ENCODE results near the gene GNMT.
A peak's percentile ranks its signal among the peaks of the same experiment; 100 is the strongest.
"Not testable (repeated sequence)": the region's sequence is repeated elsewhere in the genome, so short reads cannot be mapped to it uniquely, and the experiment has no call there.

The GNMT gene

GRCh38 chr6:42960243-42961019, at the start of gene GNMT:
Gene GNMT (plus strand): TSS chr6:42960754. CDS start chr6:42960768, 14 bp downstream.
- DNase-seq, result peak; percentile 65 to 87

DNA sequence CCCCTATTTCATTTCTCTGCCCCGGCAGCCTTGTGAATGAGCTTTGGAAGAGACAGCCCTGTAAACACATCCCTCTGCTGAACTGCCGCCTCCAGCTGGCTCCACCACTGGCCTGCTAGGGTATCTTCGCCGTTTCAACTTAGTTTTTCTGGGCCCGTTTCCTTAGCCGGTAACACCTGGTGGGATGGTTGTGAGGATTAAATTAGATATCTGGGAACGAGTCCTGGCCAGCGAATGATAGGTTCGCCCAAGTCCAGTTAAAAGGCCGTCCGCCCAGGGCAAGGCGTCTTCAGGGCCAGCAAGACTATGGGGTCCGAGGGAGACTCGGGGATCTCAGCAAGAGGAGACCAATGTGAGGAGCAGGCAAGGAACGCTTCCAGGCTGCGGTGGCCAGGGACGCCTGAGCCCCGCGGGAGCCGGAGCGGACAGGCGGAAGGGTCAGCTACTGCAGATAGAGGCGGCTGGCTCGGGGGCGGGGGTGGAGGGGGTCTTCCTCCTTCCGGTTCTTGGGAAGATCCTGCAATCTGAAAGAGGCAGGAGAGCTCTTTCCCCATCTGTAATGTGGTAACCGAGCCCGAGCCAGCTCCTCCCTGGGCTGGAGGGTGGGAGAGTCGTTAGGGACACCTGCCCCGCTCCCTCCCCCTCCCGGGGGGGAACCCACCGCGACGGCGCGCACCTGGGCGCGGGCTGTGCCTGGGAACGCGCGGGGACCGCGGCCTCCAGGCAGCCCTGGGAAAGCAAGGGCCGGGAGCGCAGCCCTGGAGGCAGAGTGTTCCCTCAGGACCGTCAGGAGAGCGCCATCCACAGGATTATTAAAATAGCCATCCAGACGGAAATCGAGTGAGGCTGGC, 49.2 kb upstream of the GNMT start:
- no peak for DNase-seq

DNA sequence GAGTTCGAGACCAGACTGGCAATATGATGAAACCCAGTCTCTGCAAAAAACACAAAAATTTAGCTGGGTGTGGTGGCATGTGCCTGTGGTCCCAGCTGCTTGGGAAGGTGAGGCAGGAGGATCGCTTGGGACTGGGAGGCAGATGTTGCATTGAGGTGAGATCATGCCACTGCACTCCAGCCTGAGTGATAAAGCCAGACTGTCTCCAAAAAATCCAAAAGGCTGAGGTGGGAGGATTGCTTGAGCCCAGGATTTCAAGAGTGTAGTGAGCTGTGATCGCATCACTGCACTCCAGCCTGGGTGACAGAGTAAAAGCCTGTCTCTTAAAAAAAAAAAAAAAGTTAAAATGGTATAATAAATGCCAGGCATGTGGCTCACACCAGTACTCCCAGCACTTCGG, 46.0 kb upstream of the GNMT start:
- no peak for DNase-seq

DNA sequence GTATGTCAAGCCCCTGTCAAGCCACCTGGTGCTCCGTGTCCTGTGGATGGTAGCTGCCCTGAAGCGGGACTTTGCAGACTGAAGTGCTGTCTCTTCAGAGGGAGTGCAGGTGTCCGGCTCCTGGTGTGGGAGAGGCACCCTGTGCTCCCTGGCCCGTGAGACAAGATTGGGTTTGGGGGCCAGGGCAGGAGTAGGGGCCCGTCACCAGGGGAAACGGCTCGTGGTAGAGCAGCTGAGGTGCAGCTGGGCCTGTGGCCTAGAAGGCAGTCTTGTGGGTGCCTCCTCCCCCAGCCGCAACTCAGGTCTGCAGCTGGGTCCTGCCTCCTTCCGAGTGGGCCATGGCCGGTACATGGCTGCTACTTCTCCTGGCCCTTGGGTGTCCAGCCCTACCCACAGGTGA, 44.8 kb upstream of the GNMT start, which contains the start of gene PTCRA:
Gene PTCRA, plus strand, starts transcription at position 322 of the 400 bp plus-strand sequence. Its CDS starts 17 bp downstream, at position 339.
- DNase-seq, result no peak

DNA sequence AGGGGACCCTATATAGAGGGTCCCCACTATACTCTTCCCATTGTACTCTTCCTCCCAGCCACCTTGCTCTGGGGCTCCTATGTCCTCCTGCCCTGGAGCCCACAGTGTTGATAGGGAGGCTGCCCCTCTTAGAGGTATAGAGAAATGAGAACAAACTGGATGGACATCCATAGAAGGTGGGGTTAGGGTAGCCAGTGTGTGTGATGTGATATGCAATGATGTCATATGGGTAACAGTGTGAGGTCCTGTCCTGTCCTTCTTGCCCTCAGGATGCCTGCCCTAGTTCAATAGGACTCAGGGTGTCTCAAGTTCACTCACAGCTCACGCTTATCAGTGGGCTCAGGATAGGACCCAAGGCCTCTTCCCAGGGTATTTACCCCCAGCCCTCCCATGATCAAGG, 44.3 kb upstream of the GNMT start:
- DNase-seq, result no peak

DNA sequence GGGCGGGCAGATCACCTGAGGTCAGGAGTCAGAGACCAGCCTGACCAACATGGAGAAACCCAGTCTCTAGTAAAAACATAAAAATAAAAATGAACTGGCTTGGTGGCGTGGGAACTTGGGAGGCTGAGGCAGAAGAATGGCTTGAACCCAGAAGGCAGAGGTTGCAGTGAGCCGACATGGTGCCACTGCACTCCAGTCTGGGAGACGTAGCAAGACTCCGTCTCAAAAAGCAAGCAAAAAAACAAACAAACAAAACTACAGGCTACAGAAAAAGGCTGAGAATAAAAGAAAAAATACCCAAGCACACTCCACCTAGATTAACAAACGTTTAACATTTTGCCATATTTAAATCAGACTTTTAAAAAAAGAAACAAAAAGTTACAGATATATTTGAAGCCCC, 38.8 kb upstream of the GNMT start:
- no peak for DNase-seq

GRCh38 chr6:42923666-42924065, 36.9 kb upstream of the GNMT start:
- DNase-seq, result no peak

DNA sequence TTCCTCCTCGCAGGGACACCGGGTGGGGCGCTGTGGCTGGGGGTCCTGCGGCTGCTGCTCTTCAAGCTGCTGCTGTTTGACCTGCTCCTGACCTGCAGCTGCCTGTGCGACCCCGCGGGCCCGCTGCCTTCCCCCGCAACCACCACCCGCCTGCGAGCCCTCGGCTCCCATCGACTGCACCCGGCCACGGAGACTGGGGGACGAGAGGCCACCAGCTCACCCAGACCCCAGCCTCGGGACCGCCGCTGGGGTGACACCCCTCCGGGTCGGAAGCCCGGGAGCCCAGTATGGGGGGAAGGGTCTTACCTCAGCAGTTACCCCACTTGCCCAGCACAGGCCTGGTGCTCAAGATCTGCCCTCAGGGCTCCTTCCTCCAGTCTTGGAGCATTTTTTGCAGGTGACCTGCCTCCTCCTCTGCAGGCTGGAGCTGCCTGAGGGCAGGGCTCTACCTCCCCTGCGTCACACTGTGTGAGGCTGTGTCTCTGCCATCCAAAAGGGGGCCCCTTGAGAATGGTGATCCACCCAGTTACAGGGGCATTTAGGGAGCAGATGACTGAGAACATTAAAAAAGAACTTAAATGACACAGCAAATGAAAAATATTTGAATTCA, 35.2 kb upstream of the GNMT start:
- no peak for DNase-seq

GRCh38 chr6:42928986-42929820, 31.4 kb upstream of the GNMT start, which contains the start of gene CNPY3:
Gene CNPY3 (plus strand): TSS chr6:42929480. CDS start chr6:42929571, 91 bp downstream.
- DNase-seq, result peak; percentile 95 to 98

DNA sequence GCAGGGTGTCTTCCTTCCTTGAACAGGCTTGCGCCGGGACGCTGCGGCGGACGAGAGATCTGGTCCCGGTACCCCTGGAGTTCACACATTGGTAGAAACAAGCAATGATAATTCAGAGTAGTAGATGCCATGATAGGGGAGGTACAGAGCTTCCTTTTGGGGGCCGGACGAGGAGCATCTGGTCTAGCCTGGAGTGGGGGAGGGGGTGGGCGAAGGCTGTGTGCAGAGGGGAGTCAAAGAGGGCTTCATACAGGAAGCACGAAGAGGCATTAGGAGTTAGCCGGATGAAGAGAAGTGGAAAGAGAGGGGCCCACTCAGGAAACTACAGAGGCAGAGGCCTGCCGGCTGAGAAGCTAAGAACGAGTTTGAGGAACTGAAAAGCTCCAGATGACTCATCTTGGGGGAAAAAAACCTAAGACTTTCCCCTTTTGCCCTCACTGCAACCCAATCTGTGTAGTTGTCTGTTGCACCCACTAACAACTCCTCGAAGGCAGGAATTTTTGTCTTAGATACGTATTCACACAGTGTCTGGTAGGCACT, 30.7 kb upstream of the GNMT start:
- peak in 1 of 2 experiments; percentile 39 for DNase-seq

GRCh38 chr6:42932412-42932811, 28.1 kb upstream of the GNMT start:
- DNase-seq, result no peak

DNA sequence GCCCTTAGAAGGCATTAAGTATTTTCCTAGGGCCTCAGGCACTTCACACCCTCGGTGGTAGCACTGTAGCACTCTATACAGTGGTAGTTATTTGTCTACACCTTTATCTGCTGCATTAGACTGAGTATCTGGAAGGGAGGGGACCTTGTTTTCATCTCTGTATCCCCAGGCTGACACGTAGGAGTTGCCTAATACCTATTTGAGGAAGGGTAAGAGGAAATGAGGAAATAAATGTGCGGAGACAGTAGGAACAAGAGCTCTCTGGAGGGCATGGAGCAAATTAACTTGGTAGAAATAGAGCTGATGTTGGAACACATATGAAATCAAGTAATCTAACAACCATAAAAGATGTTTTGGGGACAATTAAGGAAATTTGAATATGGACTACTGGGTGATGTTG, 27.3 kb upstream of the GNMT start:
- no peak for DNase-seq

DNA sequence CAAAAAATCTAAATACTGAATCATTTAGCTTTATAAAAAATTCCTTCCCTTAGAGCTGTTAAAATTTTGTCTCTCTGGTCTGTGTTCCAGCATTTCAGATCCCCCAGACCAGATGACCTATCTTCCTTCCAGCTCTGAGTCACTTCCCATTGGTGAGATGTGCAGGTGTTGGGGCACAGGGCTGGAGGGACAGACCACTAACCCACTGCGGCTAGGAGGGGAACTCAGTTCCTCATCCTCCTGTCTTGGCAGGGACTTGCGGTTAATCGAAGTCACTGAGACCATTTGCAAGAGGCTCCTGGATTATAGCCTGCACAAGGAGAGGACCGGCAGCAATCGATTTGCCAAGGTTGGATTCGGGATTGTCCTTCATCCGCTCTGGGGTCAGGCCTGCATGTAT, 25.2 kb upstream of the GNMT start:
- DNase-seq, result no peak

DNA sequence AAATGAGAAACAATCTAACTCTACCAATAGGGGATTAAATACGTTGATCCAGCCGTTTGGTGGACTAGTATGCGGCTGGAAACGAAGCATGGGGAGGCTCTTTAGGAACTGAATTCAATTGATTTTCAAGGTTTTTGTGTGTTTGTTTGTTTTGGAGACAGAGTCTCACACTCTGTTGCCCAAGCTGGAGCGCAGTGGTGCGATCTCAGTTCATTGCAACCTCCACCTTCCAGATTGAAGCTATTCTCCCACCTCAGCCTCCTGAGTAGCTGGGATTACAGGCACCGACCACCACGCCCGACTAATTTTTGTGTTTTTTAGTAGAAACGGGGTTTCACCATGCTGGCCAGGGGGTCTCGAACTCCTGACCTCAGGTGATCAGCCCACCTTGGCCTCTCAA, 24.2 kb upstream of the GNMT start:
- no peak for DNase-seq

- no peak for DNase-seq
Observed at GRCh38 chr6:42937548-42938427, 22.8 kb upstream of the GNMT start.

GRCh38 chr6:42938428-42938796, 22.1 kb upstream of the GNMT start:
- DNase-seq, result no peak

- DNase-seq, result no peak
Observed at GRCh38 chr6:42938987-42939809, 21.4 kb upstream of the GNMT start.

DNA sequence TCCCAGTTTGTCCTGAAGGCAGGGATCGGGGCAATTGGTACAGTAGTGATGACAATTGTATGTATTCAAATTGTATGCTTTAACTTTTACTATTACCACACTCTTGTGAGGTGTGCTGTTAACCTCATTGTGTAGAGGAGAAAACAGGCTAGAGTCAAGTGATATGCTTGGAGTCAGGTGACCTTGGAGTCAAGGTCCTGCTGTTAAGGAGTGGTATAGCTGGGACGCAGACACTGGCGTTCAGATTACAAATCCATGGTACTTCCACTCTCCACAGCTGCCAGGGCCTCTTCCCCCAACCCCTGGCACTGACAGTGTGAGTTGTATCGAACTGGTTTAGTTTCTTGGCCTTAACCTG, 20.8 kb upstream of the GNMT start:
- no peak for DNase-seq

DNA sequence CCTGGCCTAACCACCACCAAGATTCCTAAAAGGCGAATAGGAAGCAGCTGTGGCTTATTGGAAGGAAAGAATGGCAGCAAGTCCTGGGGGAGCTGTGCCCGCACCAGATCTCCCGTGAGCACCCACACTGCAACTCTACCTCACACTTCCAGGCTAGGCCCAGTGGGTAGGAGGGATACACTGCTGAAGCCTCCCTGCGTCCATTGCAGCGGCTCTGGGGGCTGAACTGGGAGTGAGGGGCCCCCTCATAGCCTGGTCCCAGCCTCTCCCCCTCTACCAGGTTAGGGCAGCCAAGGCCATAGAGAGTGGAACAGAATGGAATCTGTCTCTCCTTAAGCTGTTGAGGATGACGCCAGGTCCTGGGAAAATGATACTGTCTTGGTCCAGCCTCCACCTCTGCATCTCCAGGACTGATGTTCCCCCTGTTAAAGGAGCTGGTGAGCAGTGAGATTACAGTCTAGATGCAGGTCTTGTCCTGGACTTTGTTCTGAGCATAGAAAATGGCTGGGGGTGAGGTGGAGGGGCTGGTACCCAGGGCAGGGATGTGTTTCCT, 20.0 kb upstream of the GNMT start:
- DNase-seq, result no peak

DNA sequence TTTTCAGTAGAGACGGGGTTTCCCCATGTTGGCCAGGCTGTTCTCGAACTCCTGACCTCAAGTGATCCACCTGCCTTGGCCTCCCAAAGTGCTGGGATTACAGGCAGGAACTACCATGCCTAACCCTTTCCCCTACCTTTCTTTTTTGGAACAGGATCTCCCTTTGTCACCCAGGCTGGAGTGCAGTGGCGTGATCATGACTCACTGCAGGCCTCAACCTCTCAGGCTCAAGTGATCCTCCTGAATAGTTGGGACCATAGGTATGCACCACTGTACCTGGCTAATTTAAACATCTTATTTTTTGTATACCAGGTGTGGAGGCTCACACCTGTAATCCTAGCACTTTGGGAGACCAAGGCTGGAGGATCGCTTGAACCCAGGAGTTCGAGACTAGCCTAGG, 19.2 kb upstream of the GNMT start:
- not testable (repeated sequence) for DNase-seq
